ENCODE results near the gene SARNP.
"Not testable (repeated sequence)": the region's sequence is repeated elsewhere in the genome, so short reads cannot be mapped to it uniquely, and the experiment has no call there.

Gene SARNP

DNA sequence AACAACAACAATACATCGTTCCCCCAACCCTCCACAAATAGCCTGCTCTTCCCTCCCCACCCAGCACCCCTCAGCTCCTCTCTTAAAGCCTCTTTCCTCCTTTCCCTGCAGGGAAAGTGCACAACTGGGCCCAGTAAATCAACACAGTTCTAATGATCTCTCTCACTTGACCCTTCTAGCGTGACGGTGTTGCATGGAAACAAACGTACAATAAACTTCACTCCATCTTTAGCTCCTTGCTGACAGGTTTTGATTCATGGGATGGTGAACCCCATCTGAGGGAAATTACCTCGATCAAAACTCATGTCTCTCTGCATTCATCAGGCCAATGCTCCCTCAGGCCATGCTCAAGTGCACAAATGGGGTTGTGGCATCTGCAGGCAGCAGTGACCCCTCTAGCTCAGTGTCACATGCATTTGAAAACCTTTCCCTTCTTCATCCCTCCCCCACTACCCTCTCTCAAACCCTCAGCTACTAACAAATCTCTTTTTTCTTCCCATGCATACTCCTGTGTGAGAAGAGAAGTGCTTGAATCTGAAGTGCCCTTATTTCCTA is 51.7 kb downstream of the SARNP start:
- no peak for DNase-seq (ENCODE audit: extremely low read depth, low read depth)
- TF ChIP-seq, protein P1, sequence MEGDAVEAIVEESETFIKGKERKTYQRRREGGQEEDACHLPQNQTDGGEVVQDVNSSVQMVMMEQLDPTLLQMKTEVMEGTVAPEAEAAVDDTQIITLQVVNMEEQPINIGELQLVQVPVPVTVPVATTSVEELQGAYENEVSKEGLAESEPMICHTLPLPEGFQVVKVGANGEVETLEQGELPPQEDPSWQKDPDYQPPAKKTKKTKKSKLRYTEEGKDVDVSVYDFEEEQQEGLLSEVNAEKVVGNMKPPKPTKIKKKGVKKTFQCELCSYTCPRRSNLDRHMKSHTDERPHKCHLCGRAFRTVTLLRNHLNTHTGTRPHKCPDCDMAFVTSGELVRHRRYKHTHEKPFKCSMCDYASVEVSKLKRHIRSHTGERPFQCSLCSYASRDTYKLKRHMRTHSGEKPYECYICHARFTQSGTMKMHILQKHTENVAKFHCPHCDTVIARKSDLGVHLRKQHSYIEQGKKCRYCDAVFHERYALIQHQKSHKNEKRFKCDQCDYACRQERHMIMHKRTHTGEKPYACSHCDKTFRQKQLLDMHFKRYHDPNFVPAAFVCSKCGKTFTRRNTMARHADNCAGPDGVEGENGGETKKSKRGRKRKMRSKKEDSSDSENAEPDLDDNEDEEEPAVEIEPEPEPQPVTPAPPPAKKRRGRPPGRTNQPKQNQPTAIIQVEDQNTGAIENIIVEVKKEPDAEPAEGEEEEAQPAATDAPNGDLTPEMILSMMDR (IDR thresholded peaks at IDR 0.05; ENCODE audit: low read depth, low read length): no peak

DNA sequence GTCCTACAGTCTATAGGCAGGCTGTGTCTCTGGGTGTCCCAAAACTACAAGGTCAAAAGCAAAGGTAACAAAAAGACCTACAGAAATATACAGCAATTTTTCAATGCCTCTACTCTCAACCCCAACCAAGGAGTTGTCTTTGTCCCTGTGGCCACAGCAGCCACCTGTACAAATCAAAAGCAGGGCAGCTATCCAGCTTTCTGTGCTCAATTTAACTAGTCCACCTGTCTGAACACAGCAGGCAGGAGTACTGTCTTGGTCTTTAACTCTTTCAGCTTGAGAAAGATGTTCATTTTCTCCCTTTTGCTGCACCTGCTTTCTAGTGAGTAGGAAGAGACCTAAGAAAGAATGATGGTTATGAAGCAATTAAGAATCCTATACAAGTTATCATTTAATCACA is 54.9 kb downstream of the SARNP start:
- TF ChIP-seq, protein P1 (IDR thresholded peaks at IDR 0.05; ENCODE audit: low read depth, low read length): no peak
- DNase-seq (ENCODE audit: extremely low read depth, low read depth): no peak

DNA sequence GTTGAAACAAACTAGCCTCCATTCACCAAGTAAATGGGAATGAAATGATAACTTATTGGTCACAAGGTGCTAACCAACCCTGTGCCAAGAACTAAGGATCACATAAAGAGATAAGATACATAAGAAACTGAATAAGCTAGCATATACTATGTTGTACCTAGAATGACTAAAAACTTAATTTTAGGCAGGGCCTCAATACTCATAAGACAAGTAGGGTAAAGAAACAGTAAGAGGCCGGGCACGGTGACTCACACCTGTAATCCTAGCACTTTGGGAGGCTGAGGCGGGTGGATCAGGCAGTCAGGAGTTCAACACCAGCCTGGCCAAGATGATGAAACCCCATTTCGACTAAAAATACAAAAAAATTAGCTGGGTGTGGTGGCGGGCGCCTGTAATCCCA is 56.9 kb downstream of the SARNP start:
- no peak for DNase-seq (ENCODE audit: extremely low read depth, low read depth)
- TF ChIP-seq, protein P1 (IDR thresholded peaks at IDR 0.05; ENCODE audit: low read depth, low read length): no peak

DNA sequence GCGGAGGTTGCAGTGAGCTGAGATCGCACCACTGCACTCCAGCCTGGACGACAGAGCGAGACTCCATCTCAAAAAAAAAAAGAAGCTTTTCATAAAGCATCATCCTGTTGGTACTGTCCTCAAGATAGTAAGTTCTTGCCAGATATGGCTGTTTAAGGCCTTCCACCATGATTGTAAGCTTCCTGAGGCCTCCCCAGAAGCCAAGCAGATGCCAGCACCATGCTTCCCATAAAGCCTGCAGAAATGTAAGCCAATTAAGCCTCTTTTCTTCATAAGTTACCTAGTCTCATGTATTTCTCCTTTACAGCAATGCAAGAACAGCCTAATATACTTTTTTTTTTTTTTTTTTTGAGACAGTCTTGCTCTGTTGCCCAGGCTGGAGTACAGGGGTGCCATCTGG is 58.9 kb downstream of the SARNP start:
- DNase-seq (ENCODE audit: extremely low read depth, low read depth): not testable (repeated sequence)

DNA sequence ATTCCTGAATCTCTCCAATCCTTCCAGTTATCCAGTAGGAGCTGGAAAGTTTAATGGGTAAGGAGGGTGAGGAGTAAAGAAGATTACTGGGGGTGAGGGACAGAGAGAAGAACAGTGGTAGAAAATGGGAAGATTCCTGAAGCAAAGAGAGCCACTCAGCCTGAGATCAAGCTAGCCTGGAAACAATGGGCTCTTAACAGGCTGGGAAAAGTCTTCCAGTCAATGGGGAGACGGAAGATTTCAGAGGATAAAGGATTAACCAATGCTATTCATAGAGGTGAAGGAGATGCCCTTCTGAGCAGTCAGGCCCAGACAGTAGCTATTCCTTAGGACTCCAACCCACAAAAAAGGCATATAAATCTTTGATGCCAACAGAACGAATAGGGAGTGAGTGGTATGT is 59.8 kb downstream of the SARNP start:
- TF ChIP-seq, protein P1 (IDR thresholded peaks at IDR 0.05; ENCODE audit: low read depth, low read length): no peak
- DNase-seq (ENCODE audit: extremely low read depth, low read depth): no peak

DNA sequence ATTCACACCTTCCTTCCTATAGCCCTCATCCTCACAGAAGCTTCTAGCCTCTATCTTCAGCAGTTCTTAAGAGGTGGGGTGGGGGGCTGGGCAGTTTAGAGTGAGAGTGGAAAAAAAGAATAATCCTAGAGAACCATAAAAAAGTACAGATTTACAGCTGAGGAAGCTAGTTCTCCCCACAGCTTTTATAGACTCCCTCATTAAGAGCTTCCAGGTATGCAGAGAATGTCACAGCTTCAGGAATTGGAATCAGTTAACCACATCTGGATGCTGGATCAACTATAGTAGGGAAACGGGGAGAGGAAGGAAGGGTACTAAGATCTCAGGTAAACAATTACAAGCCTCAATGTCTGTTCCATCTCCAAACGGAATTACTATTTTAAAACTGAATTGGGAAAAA is 62.3 kb downstream of the SARNP start:
- DNase-seq (ENCODE audit: extremely low read depth, low read depth): no peak

DNA sequence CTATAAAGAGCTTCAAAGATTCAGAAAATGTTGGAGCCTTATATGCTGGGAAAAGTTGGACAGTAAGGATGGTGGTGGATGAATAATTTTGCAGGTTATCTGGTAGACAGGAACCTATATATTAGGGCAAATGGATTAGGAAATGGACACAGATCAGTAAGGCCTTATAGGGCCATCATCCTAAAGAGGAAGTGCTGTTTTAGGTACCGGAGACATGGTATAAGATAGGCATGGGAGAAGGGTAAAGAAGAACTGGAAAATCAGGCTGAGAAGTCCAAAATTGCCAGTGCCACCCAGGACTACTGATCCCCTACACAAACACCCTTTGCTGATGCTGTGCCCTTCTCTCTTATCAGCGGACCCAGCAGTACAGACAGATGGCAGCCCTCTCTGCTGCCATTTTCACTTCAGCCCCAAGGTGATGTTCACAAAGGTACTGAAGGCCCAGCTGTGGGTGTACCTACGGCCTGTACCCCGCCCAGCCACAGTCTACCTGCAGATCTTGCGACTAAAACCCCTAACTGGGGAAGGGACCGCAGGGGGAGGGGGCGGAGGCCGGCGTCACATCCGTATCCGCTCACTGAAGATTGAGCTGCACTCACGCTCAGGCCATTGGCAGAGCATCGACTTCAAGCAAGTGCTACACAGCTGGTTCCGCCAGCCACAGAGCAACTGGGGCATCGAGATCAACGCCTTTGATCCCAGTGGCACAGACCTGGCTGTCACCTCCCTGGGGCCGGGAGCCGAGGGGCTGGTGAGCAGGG is 69.1 kb downstream of the SARNP start:
- TF ChIP-seq, protein P1 (IDR thresholded peaks at IDR 0.05; ENCODE audit: low read depth, low read length): no peak
- no peak for DNase-seq (ENCODE audit: extremely low read depth, low read depth)

More for the DNA sequence above, 62.3 kb downstream of the SARNP start:
- TF ChIP-seq, protein P1 (IDR thresholded peaks at IDR 0.05; ENCODE audit: low read depth, low read length): no peak

DNA sequence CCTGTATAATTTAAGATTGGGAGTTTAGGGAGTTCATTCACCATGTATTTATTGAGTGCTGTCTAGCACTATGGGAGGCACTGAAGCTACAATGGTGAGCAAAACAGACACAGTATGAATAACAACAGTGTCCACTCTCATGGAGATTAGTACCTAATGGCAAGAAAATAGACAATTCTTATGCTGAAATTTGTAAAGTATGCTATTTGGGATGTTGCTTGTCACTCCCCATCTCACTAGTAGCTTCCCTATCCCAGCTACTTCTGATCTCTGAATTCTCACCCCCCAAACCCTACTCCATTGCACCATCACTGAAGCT is 70.7 kb downstream of the SARNP start:
- TF ChIP-seq, protein P1 (IDR thresholded peaks at IDR 0.05; ENCODE audit: low read depth, low read length): no peak
- DNase-seq (ENCODE audit: extremely low read depth, low read depth): no peak
